H1 (cell line): ENCODE measurements around the gene HOXA13. TPM values are rescaled to one million over a fixed set of nuclear protein-coding genes. Genes with fewer than 3 reads are reported as not detected.
A peak's percentile ranks its signal among the peaks of the same experiment; 100 is the strongest.

ENCODE experiments used
- ATF3 ChIP-seq: IDR thresholded peaks from 2 replicates; pipeline ENCODE4 v1.6.1; 2011; ENCODE audit warnings: low read depth, mild to moderate bottlenecking, low read length; ENCODE audit not compliant: insufficient read depth
- CHD1 ChIP-seq: IDR thresholded peaks from 2 replicates; pipeline ENCODE4 v1.6.1; 2012; ENCODE audit warnings: low read depth, low read length, improper control_type of control experiment
- CHD2 ChIP-seq: IDR thresholded peaks from 2 replicates; pipeline ENCODE4 v1.6.1; 2012; ENCODE audit warnings: low read length, improper control_type of control experiment
- CHD7 ChIP-seq: fragments of 300-600 bp; sonication (generic); IDR thresholded peaks from 2 replicates; pipeline ENCODE4 v1.7.1; 2012; ENCODE audit warnings: low read length, moderate library complexity, mild to moderate bottlenecking, inconsistent platforms; ENCODE audit not compliant: insufficient replicate concordance
- MAFK ChIP-seq: IDR thresholded peaks from 2 replicates; pipeline ENCODE4 v1.6.1; 2012; ENCODE audit warnings: low read depth, mild to moderate bottlenecking, improper control_type of control experiment, low read length
- RFX5 ChIP-seq: IDR thresholded peaks from 2 replicates; pipeline ENCODE4 v1.6.1; 2011; ENCODE audit warnings: low read depth, low read length, improper control_type of control experiment, borderline replicate concordance
- RNF2 ChIP-seq: fragments of 200-900, 300-1000 bp; sonication (generic); IDR thresholded peaks from 2 replicates; pipeline ENCODE4 v1.7.1; 2016; ENCODE audit warnings: borderline replicate concordance, low read depth, mild to moderate bottlenecking, antibody characterized with exemption, low read length; ENCODE audit not compliant: poor library complexity, severe bottlenecking; ENCODE audit errors: missing control alignments
- RXRA ChIP-seq: IDR thresholded peaks from 2 replicates; pipeline ENCODE4 v1.6.1; 2011; ENCODE audit warnings: low read depth, mild to moderate bottlenecking, low read length, moderate library complexity; ENCODE audit not compliant: insufficient read depth
- SRF ChIP-seq: IDR thresholded peaks from 2 replicates; pipeline ENCODE4 v1.6.1; 2011; ENCODE audit warnings: mild to moderate bottlenecking, low read depth, low read length, moderate library complexity
- polyA plus RNA-seq, 7 experiments: library from polyadenylated mRNA; depleted of rRNA in 3 of 7; stranded (reverse) in 5 of 7; unstranded in 2 of 7; fragments of >200 nt in 5 of 7; fragments of 200-250 nt in 2 of 7; gene quantifications; 1 replicate in 5 of 7; 2 replicates in 1 of 7; 4 replicates in 1 of 7; pipeline versions ENCODE4 v1.2.1 to v1.2.3, GENCODE V29; 2011 to 2013; ENCODE audit warnings: missing spikeins in 2 of 7, mixed read lengths in 2 of 7
- total RNA-seq: library from RNA; stranded (reverse); fragmentation: NEBNext Ultra II Directional; extraction: Animal tissue kit (Norgen Biotek cat#: 25700); gene quantifications from 2 replicates; pipeline ENCODE4 v1.2.1, GENCODE V29; 2021

The HOXA13 gene
- total and polyA plus RNA-seq, 2 of the 8 experiments (the other 6 are each of a cell fraction or from before 2014, with no cell fraction given), result not detected

- TF ChIP-seq CHD7 (no peak), RXRA (no peak), CHD2 (no peak), RNF2 (peak; percentile 62), MAFK (no peak), RFX5 (no peak), ATF3 (no peak), SRF (no peak), CHD1 (no peak)
Observed at GRCh38 chr7:27147199-27148030, 52.5 kb downstream of the HOXA13 start, which contains the start of gene HOXA6 (continued).
